C4-2B (cell line): ENCODE data around the gene FAM111B.
"Not testable (repeated sequence)": the region's sequence is repeated elsewhere in the genome, so short reads cannot be mapped to it uniquely, and the experiment has no call there.

ENCODE experiments used
- CTCF ChIP-seq: fragments of 450-650 bp; conservative IDR thresholded peaks from 2 replicates; pipeline ENCODE4 v1.5.1; 2017; ENCODE audit warnings: mild to moderate bottlenecking
- ZFX ChIP-seq: fragments of 450-650 bp; IDR thresholded peaks from 2 replicates; pipeline ENCODE4 v1.6.1; 2017

- not testable (repeated sequence) for TF ChIP-seq CTCF, ZFX
These were observed 21.0 kb upstream of the FAM111B start, which contains the start of gene GLYATL1B for GRCh38 chr11:59086007-59086406.
